GM19372 (cell line): ENCODE data around the gene GOLGA7B.

ENCODE experiments used
- ATAC-seq: cut with Tn5 transposase; IDR thresholded peaks from one replicate; pipeline ENCODE4 v1.9.1; 2021; ENCODE audit warnings: mild to moderate bottlenecking, low read depth, moderate library complexity; ENCODE audit not compliant: unreplicated experiment

GOLGA7B gene

GRCh38 chr10:97849687-97850402 lies at the start of gene GOLGA7B:
GOLGA7B (plus strand) TSS chr10:97849843; CDS start chr10:97850304, 461 bp downstream.
- no peak for ATAC-seq

DNA sequence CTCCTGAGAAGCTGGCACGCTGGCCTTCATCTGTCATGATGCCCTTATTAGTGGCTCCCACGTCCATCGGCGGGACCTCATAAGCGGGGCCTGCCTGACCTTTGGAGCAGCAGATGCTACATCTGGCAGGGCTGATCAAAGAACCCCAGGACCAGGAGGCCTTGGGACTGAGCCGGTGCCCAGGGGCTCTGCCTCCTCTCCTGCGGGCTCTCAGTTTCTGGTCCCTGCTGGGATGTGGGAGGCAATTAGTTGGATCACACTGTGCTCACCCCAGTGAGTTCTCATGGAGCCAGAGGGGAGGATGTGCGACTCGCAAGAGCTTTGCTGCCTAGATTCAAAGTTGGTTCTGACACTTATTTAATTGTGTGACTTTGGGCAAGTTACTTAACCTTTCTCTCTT lies 49.2 kb upstream of the GOLGA7B start:
- ATAC-seq = no peak

DNA sequence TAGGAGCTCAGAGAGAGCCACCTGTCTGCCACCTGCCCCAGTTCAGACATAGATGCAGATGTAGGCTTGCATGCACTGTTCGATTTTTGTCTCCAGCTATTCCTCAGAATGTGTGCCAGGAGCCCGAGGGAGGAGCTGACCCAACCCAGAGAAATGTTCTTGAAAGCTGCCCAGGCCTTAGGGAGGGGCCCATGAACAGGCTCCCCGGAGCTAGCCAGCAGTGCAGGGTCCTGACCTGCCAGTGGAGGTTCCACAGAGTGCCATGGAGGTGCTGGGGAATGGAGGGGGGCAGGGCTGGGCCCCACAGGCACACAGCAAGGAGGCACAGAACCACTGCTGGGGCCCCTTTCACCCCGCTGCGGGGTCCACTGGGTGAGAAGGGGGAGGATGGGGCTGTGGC lies 48.2 kb upstream of the GOLGA7B start:
- no peak for ATAC-seq

GRCh38 chr10:97805096-97805884 lies 44.4 kb upstream of the GOLGA7B start:
- ATAC-seq = no peak

DNA sequence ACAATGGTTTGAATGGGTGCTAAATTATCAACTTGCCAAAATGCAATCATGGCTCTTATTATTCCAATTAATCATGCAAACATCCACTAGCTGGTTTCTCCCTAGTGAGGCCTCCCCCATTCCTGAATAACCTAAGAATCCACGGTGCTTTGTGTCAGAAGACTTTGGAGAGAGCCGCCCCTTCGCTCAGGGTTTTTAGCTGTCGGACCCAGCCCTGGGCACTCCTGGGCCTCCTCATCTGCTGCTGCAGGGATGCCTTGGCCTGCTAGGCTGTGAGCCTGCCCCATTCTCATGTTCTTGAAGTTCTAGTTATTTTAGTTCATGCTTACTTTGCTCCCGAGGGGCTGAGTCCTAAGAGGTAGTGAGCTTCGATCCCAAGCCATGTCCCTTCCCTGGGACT lies 43.7 kb upstream of the GOLGA7B start:
- no peak for ATAC-seq

GRCh38 chr10:97810446-97810845 lies 39.2 kb upstream of the GOLGA7B start:
- no peak for ATAC-seq

DNA sequence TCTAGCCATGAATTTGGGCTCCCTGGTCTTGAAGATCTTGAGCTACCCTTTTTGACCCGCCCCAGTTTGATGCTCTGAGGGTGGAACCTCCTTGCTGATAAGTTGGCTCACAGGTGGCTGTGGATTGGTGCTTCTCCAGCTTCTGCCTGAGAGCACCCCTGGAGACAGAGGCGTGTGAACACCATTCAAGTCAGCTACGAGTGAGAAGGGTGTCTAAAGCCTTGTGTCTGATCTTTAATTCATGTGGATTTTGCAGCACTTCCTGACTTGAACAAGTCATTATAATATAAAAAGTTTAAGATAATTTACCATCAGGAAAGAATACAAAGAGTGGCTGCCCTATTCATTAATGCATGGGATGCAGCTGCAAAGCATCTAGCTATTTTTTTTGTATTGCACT lies 37.7 kb upstream of the GOLGA7B start:
- ATAC-seq = no peak

- no peak for ATAC-seq
These were observed 36.9 kb upstream of the GOLGA7B start for GRCh38 chr10:97812696-97813095.

DNA sequence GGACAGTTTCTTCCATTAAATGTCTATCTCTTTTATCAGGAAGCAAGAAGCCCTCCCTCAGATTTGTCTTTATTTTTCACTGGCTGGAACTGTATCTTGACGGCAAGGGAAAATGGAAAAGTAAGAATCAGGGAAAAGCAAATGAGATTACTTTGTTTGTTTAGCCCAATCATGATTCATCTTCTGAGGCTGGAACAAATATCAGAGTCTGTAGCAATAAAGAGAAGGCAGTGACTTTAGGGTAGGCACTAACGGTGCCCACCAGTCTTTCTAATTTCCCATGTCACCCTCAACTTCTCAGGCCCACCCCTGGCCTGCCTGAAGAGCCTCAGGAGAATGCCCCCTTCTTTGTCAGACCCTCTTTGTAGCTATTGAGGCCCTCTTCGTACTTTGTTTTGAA lies 36.3 kb upstream of the GOLGA7B start:
- ATAC-seq = no peak

- no peak for ATAC-seq
These were observed 34.6 kb upstream of the GOLGA7B start for GRCh38 chr10:97814996-97815395.

DNA sequence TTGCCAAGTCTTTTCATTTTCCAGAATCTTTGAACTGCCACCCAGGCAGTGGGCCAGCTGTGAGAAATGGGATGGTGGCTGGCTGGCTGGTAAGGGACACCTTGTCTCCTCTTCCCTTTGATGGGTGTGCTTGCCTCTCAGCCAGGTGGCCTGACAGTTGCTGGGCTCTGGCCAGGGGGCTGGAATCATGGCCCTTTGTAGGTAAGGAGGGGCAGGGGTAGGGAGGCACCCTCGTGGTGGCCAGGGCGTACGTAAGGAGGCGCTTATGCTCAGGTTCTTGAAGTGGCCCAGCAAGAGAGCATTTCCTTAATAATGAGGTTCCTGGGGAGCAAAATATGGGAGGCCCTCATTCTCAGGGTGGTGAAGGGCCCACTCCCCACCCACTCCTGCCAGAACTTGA lies 33.0 kb upstream of the GOLGA7B start:
- ATAC-seq = no peak

GRCh38 chr10:97818572-97818971 lies 31.1 kb upstream of the GOLGA7B start:
- ATAC-seq = no peak

GRCh38 chr10:97820096-97820704 lies 29.4 kb upstream of the GOLGA7B start:
- no peak for ATAC-seq

DNA sequence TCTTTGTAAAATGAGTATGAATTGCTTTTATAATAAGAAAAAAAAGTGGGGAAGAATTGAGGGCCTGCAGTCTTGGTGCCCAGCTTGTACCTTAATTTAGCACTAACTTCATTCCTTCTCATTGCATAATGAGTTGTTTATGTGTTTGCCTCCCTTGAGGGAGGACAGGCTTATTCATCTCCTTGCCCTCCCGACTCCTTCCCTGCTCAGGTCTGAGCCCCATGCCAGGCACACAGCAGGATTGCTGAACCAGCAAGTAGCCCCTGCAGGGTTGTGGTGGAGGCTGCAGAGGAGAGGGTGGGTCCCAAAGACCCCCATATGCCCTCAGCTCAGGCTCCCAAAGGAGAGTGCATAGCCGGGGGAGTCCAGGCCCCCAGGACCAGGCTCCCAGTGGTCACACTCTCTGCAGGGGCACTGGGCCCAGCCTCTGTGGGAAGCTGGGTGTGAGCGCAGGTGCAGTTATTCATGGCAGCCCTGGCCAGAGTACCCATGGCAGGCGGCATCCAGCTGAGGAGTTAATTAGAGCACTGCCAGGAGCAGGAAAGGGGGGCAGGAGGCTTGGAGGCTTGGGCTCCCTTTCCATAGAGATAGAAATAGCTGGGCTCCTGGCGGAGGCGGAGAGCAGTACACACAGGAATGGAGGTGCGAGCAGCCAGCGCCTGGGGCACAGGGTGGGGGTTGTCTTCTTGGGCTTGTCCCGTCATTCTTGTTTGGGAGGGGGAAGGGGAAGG lies 28.2 kb upstream of the GOLGA7B start:
- no peak for ATAC-seq

DNA sequence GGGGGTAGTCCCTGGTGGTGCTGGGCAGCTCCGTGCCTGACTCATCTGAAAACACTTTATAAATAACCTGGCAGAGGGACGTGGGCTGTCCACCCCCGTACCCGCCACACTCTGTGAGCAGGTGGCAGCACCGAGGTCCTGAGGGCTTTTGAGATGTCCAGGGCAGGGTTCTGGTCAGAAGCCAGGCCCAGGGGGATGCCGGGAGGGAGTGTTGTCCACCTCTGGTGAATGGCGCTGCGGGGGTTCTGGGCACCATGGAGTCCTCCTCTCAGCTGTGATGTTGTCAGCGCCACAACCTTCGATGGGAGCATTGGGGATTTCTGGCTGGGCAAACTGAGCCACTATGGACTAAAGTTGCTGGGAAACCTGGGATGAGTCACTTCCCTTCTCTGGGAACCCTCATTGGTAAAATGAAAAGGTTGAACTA lies 27.4 kb upstream of the GOLGA7B start:
- no peak for ATAC-seq

- ATAC-seq = no peak
These were observed 25.9 kb upstream of the GOLGA7B start for GRCh38 chr10:97823734-97824133.

DNA sequence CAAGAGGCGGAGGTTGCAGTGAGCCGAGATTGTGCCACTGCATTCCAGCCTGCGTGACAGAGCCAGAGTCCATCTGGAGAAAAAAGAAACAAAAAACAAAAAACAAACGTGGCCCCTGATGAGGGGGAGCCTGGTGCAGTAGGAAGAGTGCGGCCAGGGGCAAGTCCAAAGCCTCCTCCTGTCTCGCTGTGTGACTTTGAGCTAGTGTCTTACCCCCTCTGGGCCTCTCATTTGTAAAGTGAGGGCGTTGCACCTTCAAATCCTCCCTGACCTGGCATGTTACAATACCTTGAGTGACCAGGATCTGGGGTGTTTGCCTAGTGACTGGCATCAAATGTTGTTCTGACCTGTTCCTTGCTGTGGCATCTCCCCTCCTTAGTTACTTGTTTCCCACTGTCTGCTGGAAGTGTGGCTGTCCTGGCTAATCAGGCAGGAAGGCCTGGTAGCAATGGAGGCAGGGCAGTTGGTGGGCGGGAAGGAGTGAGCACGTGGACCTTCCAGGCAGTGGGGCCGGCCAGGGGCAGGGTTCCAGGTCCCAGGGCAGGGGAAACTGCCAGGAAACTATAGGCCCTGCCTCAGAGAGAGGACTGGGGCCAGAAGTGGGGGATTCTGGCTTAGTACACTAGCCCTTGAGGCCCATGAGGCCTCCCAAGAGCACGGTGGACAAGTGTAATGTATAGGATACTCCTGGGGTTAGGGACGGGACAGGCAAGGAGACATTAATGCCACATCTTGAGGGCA lies 24.5 kb upstream of the GOLGA7B start:
- ATAC-seq = no peak

DNA sequence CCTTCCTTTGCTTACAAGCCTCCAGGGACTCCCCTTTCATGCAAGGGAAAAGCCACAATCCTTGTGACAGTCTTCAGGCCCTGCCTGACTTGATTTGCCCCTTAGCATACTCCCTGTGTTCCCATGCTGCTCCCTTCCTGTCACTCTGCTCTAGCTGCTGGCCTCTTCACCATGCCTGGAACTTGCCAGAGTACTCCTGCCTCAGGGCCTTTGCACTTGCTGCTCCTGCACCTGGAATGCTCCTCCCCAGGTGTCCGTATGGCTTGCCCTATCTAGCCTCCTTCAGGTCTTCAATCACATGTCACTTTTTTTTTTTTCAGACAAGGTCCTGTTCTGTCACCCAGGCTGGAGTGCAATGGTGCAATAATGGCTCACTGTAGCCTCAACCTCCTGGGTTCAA lies 22.8 kb upstream of the GOLGA7B start:
- no peak for ATAC-seq

DNA sequence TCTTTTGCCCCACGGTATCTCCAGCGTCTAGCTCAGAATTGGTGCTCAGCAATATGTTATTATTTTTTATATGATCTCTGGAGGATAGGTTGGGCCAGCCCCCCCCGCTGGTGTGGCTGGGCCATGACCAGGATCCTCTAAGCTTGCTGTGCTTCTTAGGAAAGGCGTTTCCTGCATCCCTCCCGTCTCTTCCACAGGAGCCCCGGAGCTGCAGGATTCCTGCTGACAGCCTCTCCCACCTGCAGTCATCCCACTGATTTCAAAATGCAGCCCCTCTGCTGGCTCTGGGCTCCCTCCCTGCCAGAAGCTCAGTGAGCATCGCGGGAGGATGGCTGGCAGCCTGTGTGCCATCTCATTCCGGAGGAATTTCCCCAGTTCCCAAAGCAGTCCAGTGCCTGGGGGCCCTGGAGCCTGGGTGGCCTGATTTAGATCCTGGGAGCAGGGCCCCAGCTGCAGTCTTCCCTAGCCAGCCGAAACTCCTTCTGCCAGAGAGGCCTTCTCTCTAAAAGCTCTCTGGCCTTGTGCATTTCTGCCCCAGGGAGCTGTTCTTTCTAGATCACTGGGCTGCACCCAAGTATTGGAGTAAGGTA lies 21.8 kb upstream of the GOLGA7B start:
- no peak for ATAC-seq

GRCh38 chr10:97828721-97829120 lies 20.9 kb upstream of the GOLGA7B start:
- no peak for ATAC-seq
